Measurements from ENCODE around the gene SLIT3.

The SLIT3 gene

GRCh38 chr5:168899673-168900072 is 401.3 kb downstream of the SLIT3 start:
- DNase-seq, result no peak

DNA sequence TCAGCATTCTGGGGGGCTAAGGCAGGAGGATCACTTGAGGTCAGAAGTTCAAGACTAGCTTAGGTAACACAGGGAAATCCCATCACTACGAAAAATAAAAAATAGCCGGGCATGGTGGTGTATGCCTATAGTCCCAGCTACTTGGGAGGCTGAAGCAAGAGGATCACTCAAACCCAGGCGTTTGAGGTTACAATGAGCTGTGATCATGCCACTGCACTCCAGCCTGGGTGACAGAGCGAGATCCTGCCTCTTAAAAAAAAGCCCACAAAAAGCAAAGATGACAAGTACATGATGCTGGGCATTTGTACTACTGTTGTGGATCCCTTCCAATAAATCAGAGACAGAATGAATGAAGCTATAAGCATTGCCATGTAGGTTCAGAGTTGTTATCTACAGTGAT is 401.7 kb downstream of the SLIT3 start:
- no peak for DNase-seq

DNA sequence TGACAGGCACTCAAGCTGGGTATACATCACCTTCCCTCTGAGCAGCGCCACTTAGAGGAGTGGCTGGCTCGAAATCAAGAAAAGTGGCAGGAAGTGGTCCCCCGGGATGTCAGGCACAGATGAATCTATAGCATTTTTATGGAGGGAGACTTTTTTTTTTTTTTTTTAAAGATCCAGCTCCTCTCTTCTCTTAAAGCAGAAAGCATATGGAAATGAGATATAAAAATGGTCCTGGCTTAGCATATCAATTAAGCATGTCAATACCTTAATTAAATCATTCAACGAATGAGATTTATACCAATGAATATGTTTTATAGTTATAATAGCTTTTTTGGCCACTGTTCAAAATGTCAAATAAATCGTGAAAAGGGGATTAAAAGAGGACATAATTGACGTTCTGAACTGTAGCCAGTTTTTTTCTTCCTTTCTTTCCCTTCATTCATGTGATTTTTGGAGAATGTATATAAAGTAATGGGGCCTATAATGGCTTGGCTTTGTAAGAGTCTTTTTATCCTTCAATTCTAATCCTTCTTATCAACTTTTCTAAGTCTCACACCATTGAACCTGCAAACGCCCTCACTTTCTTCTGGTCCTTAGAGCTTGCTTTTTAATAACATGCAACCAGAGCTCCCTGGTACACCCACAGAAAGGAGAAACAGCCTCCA is 402.6 kb downstream of the SLIT3 start:
- no peak for DNase-seq

- no peak for DNase-seq
Observed at GRCh38 chr5:168897387-168898122, 403.4 kb downstream of the SLIT3 start.

GRCh38 chr5:168895295-168896071 is 405.5 kb downstream of the SLIT3 start:
- DNase-seq, result no peak

DNA sequence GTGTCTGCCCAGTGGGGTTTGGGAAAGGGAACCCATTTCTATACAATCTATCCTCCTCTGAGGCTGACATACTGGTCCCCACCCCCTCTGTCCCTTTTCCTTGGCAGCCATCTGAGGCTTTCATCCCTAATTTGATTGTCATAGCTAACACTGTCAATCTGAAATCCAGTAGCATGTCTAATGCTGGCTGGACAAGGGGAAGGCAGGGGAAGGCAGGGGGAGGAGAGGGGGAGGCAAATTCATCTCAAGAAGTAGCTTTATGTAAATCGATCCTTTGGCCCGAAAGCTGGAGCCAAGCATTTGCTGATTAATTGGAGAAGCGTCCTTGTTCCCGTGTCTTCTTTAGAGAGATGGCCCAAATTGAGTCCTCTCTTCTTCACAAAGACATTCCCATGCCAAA is 407.7 kb downstream of the SLIT3 start:
- no peak for DNase-seq

DNA sequence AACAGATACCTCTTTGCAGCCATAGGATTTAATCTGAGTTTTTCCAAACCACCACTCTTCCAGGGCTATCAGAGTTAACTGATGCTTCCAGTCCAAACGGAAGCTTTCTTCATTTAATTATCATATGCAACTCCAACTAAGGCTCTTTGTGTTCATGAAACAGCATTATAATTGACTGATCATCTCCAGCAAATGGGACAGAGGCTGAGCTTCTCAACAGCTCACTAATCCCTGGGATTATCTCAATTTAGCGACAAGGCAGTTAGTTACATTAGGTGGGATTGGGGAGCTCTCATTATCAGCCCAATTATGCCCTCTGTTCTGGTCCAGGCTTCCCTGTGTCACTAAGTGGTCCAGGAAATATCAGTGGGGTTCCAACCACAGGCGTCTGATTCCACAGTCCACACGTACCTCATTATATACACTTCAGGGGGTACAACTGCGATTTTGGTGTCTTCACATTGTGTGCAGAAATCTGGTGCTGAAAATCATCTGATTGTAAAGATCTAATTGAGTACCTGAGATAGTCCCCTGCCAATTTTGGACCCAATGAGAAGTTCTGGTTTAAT is 408.2 kb downstream of the SLIT3 start:
- DNase-seq, result no peak

- no peak for DNase-seq
Observed at GRCh38 chr5:168890816-168891812, 409.8 kb downstream of the SLIT3 start.

- no peak for DNase-seq
Observed at GRCh38 chr5:168889039-168889438, 411.9 kb downstream of the SLIT3 start.

- DNase-seq, result no peak
Observed at GRCh38 chr5:168887931-168888330, 413.0 kb downstream of the SLIT3 start.

DNA sequence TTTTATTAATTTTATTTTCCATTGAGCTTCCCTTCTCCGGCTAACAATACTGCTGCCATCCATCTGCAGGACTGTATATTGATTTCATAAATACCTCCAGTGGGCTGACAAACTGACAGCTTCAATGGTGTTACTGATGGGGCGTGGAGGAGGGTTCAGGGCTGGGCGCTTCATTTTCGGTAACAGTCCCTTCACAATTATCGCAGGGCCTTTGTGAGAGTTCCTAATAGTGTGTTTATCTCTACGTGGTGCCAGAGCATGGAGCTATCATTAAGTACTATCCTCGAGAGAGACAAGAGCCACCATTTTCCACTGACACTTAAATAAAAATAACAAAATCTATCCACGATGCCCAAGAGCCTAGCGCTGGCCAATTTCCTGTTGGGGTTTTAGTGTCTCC is 414.8 kb downstream of the SLIT3 start:
- DNase-seq, result no peak

- no peak for DNase-seq
Observed at GRCh38 chr5:168885324-168886120, 415.4 kb downstream of the SLIT3 start.

- no peak for DNase-seq
Observed at GRCh38 chr5:168883991-168884390, 416.9 kb downstream of the SLIT3 start.

- no peak for DNase-seq
Observed at GRCh38 chr5:168883281-168883741, 417.6 kb downstream of the SLIT3 start.

DNA sequence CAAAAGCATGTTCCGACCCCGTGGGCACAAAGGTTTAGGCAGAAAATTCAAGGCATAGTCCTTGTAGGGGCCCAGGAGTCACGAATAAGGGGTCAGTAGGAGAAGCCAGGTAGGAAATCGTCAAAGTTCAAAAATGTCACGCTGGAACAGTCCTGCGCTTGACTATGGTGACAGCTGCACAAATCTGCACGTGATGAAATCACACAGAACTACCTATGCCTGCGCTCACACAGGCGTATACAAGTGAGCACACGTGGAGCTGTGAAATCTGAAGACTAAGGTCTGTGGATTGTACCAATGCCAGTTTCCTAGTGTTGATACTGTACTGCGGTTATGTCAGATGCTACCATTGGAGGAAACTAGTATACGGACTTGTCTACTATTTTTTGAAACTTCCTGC is 418.7 kb downstream of the SLIT3 start:
- DNase-seq, result no peak

- DNase-seq, result no peak
Observed at GRCh38 chr5:168881427-168882149, 419.4 kb downstream of the SLIT3 start.

- DNase-seq, result no peak
Observed at GRCh38 chr5:168879929-168880328, 421.0 kb downstream of the SLIT3 start.

- DNase-seq, result no peak
Observed at GRCh38 chr5:168879331-168879730, 421.6 kb downstream of the SLIT3 start.

DNA sequence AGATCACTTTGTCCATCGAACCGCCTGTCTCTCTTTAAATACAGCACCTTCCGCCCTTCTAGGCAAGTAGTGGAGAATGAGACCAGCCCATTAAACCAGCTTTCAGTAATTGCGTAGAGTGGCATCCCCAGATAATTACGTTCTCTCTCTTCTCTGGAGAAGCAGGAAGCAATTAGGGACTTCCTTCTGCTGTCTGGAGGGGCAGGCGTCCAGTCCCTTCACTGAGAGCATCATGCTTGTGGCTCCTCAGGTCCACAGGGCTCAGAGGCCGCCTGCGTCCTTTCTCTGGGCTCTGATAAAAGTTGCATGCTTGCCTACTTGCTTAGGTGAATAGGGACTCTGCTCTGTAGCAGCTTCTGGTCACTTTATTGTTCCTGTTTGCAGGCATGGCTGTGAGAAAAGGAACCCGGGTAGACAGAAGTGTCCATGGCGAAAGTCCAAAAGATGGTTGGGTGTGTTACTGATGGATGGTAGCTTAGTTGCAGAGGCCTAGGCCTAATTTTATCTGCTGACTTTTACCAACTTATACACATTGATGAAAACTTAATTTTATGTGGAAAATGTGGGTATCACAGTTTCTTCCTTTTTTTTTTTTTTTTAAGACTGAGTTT is 422.7 kb downstream of the SLIT3 start:
- DNase-seq, result no peak
